ENCODE results near the gene TUBB3. TPM values are rescaled to one million over a fixed set of nuclear protein-coding genes. Genes with fewer than 3 reads are reported as not detected.
"Not testable (repeated sequence)": the region's sequence is repeated elsewhere in the genome, so short reads cannot be mapped to it uniquely, and the experiment has no call there.

The TUBB3 gene
- total RNA-seq, 1 donor from 2014 or later, result 3.9 TPM

DNA sequence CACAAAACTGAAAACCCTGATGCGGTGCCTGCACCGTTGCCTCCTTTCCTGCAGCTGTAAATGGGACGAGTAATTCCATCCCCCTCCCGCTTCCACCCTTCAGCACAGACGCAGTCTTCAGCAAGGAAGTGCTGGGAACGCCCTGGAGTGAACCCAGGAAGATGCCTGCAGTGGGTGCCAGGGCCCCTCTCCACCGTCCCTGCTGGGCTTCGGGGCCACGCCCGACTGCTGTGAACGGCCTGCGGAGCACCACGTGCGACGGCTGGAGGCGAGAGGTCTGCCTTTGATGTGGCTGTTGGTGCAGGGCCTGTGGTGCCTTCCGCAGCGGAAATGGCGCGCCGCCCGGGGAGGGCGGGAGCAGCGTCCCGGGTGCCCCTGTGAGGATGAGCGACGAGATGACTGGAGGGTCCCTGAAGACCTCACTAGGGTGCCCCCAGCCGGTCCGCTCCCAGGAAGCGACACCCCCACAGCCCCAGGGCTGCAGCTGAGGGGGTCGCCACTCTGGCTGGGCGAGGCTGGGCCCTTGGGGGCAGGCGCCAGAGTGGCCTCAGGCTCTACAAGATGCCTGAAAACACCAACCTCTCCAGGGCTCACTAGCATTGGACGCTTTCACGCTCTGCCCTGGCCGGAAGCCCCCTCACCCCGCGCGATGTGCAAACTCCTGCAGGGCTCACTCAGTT is 5.2 kb upstream of the TUBB3 start:
- intact Hi-C loops (cut with micrococcal nuclease), result loop anchor here (5.0 kb wide), 1 partner anchor 196 kb away; the partner anchor contains the start of genes VPS9D1 and ZNF276

DNA sequence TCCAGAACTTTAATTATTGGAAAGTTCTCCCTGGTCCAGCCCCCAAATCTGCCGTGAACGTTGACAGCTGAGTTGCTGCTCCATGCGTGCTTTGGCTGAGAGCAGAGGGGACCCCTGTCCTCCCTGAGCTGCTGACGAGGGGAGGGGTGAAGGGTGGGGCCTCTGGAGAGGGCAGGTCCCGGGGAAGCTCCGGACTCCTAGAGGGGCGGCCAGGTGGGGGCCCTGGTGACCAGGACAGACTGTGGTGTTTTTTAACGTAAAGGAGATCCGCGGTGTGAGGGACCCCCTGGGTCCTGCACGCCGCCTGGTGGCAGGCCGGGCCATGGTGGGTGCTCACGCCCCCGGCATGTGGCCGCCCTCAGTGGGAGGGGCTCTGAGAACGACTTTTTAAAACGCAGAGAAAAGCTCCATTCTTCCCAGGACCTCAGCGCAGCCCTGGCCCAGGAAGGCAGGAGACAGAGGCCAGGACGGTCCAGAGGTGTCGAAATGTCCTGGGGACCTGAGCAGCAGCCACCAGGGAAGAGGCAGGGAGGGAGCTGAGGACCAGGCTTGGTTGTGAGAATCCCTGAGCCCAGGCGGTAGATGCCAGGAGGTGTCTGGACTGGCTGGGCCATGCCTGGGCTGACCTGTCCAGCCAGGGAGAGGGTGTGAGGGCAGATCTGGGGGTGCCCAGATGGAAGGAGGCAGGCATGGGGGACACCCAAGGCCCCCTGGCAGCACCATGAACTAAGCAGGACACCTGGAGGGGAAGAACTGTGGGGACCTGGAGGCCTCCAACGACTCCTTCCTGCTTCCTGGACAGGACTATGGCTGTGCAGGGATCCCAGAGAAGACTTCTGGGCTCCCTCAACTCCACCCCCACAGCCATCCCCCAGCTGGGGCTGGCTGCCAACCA is 4.4 kb upstream of the TUBB3 start, which contains the start of gene MC1R:
MC1R (plus strand) TSS at position 410 of the 895 bp plus-strand sequence; CDS start at position 807, 397 bp downstream.
- intact Hi-C loops (cut with micrococcal nuclease), result loop anchor here (5.0 kb wide), 1 partner anchor 196 kb away; the partner anchor contains the start of genes VPS9D1 and ZNF276

DNA sequence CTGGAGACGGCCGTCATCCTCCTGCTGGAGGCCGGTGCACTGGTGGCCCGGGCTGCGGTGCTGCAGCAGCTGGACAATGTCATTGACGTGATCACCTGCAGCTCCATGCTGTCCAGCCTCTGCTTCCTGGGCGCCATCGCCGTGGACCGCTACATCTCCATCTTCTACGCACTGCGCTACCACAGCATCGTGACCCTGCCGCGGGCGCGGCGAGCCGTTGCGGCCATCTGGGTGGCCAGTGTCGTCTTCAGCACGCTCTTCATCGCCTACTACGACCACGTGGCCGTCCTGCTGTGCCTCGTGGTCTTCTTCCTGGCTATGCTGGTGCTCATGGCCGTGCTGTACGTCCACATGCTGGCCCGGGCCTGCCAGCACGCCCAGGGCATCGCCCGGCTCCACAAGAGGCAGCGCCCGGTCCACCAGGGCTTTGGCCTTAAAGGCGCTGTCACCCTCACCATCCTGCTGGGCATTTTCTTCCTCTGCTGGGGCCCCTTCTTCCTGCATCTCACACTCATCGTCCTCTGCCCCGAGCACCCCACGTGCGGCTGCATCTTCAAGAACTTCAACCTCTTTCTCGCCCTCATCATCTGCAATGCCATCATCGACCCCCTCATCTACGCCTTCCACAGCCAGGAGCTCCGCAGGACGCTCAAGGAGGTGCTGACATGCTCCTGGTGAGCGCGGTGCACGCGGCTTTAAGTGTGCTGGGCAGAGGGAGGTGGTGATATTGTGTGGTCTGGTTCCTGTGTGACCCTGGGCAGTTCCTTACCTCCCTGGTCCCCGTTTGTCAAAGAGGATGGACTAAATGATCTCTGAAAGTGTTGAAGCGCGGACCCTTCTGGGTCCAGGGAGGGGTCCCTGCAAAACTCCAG is 3.4 kb upstream of the TUBB3 start:
- intact Hi-C loops (cut with micrococcal nuclease), result loop anchor here (5.0 kb wide), 1 partner anchor 197 kb away; the partner anchor contains the start of genes VPS9D1 and ZNF276

DNA sequence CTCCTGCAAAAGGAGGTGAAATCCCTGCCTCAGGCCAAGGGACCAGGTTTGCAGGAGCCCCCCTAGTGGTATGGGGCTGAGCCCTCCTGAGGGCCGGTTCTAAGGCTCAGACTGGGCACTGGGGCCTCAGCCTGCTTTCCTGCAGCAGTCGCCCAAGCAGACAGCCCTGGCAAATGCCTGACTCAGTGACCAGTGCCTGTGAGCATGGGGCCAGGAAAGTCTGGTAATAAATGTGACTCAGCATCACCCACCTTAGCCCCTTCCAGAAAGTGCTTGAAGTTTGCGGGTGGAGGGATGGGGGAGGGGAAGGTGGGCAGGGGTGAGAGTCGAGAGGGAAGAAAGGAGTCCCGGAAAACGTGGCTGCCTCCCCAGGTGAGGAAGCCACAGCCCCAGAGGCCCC is 2.4 kb upstream of the TUBB3 start:
- intact Hi-C loops (cut with micrococcal nuclease), result no loop called here

- intact Hi-C loops (cut with micrococcal nuclease), result no loop called here
These were observed 1.9 kb upstream of the TUBB3 start for GRCh38 chr16:89921131-89921701.

- intact Hi-C loops (cut with micrococcal nuclease), result loop anchor here (2.0 kb wide), 1 partner anchor 51 kb away; no protein-coding TSS in a partner anchor
These were observed 1.3 kb upstream of the TUBB3 start for GRCh38 chr16:89921702-89922476.

DNA sequence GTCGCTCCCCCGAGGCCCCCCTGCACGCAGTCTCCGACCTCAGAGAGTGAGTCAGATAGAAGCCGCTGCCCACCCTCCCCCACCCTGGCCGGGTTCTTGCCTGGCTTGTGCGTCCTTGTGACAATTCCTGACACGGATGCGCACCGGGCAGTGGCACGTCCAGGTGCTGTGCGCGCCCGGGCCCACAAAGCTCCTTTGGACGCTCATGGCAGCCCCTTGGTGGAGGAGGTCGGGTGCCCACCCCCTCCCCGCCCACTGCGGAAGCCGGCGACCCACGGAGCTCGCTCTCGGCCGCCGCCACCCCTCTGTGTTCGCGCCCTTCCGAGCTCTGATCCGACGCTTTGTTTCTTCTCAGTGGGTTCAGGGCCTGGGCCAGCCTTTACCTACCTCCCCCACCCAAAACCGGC is 662 bp upstream of the TUBB3 start:
- intact Hi-C loops (cut with micrococcal nuclease), result loop anchor here (2.0 kb wide), 1 partner anchor 50 kb away; no protein-coding TSS in a partner anchor

DNA sequence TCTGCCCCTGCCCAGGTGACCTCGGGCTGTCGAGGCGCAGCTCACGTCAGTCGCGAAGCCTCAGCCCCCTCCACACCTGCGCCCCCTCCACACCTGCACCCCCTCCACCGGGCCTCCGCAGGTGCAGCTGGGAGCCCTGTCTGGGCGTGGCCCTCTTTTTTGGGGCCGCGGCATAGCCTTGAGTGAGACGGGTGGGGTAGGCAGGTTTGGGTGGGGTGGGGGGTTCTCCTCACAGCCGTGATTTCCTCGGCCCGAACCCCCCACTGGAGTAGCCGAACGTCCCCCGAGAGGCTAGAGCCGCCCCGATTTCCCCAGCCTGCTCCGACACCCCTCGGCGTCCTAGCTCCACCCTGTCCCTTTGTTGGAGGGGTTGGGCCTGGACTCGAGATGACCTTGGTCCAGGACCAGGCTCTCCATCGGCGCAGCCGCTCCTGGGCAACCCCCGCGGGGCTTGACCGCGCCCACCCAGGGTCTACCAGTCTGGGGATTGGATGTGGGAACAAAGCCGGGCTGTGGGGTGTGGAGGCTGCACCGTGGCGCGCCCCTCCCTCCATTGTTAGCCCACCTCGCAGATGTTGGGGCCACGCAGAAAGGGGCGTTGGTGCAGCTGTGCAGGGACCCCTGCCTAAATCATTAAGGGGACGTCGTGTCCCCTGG is 626 bp downstream of the TUBB3 start:
- intact Hi-C loops (cut with micrococcal nuclease), result loop anchor here (2.0 kb wide), 2 partner anchors 49 kb away; no protein-coding TSS in a partner anchor

GRCh38 chr16:89924297-89924924 is 1.3 kb downstream of the TUBB3 start:
- intact Hi-C loops (cut with micrococcal nuclease), result loop anchor here (2.0 kb wide), 1 partner anchor 50 kb away; no protein-coding TSS in a partner anchor

DNA sequence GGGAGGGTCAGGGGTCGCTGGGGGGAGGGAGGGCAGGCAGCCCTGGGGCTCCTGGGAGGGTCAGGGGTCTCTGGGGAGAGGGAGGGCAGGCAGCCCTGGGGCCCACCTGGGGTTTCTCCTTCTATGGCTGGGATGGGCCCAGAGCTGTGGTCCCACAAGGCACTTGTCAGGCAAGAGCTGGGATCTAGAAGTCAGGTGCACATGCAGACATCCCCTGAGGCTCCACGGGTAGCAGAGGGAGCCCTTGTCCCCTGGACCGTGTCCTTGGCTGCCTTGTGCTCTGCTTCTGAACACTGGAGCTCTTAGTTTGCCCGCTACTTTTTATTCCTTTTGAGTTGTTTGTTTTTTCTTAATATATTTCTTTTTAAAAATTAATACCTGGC is 1.8 kb downstream of the TUBB3 start:
- intact Hi-C loops (cut with micrococcal nuclease), result loop anchor here (2.0 kb wide), 1 partner anchor 50 kb away; no protein-coding TSS in a partner anchor

GRCh38 chr16:89925596-89926079 is 2.5 kb downstream of the TUBB3 start:
- intact Hi-C loops (cut with micrococcal nuclease), result loop anchor here (2.0 kb wide), 1 partner anchor 51 kb away; no protein-coding TSS in a partner anchor

- intact Hi-C loops (cut with micrococcal nuclease), result no loop called here
These were observed 8.3 kb downstream of the TUBB3 start for GRCh38 chr16:89931305-89931896.

DNA sequence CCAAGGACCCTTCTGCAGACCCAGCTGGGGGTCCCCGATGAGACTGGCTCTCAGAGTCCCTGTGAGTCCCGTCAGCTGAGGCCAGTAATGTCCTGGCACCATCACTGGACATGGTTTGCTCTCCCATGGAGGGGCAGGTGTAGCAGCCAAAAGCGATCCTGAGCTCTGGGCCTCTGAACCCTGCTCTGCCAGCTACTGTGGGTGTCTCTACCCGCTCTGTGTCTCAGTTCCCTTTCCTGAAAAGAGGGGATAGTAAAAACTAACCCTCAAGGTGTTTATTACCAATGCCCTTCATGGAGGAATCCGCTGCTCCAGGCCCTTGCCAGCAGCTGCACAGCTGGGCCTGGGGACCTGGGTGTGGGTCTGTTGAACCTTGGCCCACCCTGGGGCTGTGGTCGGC is 8.8 kb downstream of the TUBB3 start:
- intact Hi-C loops (cut with micrococcal nuclease), result no loop called here

DNA sequence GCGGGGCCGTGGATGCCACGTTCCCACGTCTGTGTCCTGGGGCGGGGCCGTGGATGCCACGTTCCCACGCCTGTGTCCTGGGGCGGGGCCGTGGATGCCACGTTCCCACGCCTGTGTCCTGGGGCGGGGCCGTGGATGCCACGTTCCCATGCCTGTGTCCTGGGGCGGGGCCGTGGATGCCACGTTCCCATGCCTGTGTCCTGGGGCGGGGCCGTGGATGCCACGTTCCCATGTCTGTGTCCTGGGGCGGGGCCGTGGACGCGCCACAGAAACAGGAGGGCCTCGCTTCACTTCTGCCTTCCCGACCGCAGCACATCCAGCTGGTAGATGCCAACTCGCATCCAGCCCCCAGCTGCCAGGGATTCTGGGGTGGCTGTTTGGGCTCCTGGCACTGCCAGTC is 10.9 kb downstream of the TUBB3 start:
- intact Hi-C loops (cut with micrococcal nuclease), result not testable (repeated sequence)

DNA sequence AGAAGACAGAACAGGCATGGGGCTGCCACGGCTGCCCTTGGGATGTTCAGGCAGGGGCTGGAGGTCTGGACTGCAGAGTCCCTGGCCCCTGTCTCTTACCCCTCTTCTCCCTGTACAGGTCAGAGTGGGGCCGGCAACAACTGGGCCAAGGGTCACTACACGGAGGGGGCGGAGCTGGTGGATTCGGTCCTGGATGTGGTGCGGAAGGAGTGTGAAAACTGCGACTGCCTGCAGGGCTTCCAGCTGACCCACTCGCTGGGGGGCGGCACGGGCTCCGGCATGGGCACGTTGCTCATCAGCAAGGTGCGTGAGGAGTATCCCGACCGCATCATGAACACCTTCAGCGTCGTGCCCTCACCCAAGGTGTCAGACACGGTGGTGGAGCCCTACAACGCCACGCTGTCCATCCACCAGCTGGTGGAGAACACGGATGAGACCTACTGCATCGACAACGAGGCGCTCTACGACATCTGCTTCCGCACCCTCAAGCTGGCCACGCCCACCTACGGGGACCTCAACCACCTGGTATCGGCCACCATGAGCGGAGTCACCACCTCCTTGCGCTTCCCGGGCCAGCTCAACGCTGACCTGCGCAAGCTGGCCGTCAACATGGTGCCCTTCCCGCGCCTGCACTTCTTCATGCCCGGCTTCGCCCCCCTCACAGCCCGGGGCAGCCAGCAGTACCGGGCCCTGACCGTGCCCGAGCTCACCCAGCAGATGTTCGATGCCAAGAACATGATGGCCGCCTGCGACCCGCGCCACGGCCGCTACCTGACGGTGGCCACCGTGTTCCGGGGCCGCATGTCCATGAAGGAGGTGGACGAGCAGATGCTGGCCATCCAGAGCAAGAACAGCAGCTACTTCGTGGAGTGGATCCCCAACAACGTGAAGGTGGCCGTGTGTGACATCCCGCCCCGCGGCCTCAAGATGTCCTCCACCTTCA is 11.7 kb downstream of the TUBB3 start:
- intact Hi-C loops (cut with micrococcal nuclease), result no loop called here

DNA sequence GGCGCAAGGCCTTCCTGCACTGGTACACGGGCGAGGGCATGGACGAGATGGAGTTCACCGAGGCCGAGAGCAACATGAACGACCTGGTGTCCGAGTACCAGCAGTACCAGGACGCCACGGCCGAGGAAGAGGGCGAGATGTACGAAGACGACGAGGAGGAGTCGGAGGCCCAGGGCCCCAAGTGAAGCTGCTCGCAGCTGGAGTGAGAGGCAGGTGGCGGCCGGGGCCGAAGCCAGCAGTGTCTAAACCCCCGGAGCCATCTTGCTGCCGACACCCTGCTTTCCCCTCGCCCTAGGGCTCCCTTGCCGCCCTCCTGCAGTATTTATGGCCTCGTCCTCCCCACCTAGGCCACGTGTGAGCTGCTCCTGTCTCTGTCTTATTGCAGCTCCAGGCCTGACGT is 12.5 kb downstream of the TUBB3 start:
- intact Hi-C loops (cut with micrococcal nuclease), result not testable (repeated sequence)

- intact Hi-C loops (cut with micrococcal nuclease), result no loop called here
These were observed 12.9 kb downstream of the TUBB3 start for GRCh38 chr16:89936034-89936433.

Measured in T-helper 2 cell treated with Interferon-gamma antibody and Interleukin-4, amounts not matched to agents 100 ng/mL and 5 ng/mL, for 36 hours (primary cell).